Measurements from ENCODE around the gene LVRN.

- TF ChIP-seq ZNF24 (IDR thresholded peaks at IDR 0.05) (no peak), ZNF589 (CRISPR knock-in tag; conservative IDR thresholded peaks at IDR 0.05) (no peak), NCOR1 (IDR thresholded peaks at IDR 0.05; ENCODE audit: borderline replicate concordance, low read length) (no peak), ATAD3A (CRISPR knock-in tag; IDR thresholded peaks at IDR 0.05) (no peak)
These were observed 23.8 kb downstream of the LVRN start for GRCh38 chr5:115985802-115986757.
